ENCODE measurements around the gene CMIP.

DNA sequence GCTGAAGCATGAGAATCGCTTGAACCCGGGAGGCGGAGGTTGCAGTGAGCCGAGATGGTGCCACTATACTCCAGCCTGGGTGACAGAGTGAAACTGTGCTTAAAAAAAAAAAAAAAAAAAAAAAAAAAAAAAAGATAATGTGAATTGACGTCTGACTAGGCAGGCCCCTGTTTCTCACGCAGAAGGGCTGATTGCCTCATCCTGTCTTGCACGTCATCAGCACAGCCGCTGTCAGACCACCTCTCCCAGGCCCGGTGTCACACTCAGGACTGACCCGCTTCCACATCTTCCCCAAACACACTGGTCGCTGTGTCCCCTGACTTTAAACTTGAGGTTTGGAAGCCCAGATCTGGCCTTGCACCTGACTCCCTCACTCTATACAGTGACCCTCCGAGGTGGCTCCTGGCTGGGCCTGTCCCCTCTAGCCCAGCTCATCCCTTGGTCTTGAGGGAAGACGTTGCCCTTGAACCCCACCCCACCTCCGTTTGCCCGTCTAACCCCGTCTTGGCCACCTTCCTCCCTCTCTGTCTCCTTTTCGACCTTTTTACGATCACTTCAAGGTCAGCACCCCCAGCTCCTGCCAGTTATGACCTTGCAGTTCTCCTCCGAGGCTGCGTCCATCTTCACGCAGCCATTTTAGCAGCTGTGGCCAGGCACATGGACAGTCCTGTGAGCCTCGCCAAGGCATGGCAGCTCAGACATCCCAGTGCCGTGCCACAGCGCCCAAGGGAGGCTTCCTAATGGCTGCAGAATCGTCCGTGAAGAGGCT is 184.6 kb downstream of the CMIP start:
- TF ChIP-seq, protein P1, sequence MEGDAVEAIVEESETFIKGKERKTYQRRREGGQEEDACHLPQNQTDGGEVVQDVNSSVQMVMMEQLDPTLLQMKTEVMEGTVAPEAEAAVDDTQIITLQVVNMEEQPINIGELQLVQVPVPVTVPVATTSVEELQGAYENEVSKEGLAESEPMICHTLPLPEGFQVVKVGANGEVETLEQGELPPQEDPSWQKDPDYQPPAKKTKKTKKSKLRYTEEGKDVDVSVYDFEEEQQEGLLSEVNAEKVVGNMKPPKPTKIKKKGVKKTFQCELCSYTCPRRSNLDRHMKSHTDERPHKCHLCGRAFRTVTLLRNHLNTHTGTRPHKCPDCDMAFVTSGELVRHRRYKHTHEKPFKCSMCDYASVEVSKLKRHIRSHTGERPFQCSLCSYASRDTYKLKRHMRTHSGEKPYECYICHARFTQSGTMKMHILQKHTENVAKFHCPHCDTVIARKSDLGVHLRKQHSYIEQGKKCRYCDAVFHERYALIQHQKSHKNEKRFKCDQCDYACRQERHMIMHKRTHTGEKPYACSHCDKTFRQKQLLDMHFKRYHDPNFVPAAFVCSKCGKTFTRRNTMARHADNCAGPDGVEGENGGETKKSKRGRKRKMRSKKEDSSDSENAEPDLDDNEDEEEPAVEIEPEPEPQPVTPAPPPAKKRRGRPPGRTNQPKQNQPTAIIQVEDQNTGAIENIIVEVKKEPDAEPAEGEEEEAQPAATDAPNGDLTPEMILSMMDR (IDR thresholded peaks at IDR 0.05), result no peak
- no peak for TF ChIP-seq POLR2A (IDR thresholded peaks at IDR 0.05)
